Gastrocnemius medialis (tissue), 4 donors: ENCODE data around the gene GMPPA. TPM values are rescaled to one million over a fixed set of nuclear protein-coding genes. Genes with fewer than 3 reads are reported as not detected.

Experiments
- ATAC-seq, 2 donors: fragments of 150-250 bp; one replicate each; pipeline ENCODE4 v1.9.1; 2016
- DNase-seq, 2 donors: peaks; one replicate each; pipeline ENCODE4 v3.0.0-alpha.2; 2019
- H3K27ac ChIP-seq, 4 donors: fragments of 200-600 bp; sonication (generic); 1 replicate in 1 of 4; 2 replicates in 3 of 4; pipeline ENCODE4 v1.5.1; 2016 to 2018; ENCODE audit warnings: mild to moderate bottlenecking in 2 of 4, moderate library complexity in 1 of 4
- H3K27me3 ChIP-seq, 3 donors: fragments of 200-600 bp; sonication (generic) in 2 of 3; 1 replicate in 1 of 3; 2 replicates in 2 of 3; pipeline versions ENCODE4 v1.5.1 to v1.6.0; 2016 to 2019; ENCODE audit warnings: mild to moderate bottlenecking in 1 of 3, moderate library complexity in 1 of 3
- H3K36me3 ChIP-seq, 2 donors: fragments of 200-600 bp; sonication (generic) in 1 of 2; one replicate each; pipeline ENCODE4 v1.5.1; 2017 to 2018
- H3K4me1 ChIP-seq, 2 donors: fragments of 200-600 bp; sonication (generic) in 1 of 2; one replicate each; pipeline ENCODE4 v1.5.1; 2016 to 2017; ENCODE audit warnings: mild to moderate bottlenecking in 2 of 2
- H3K4me3 ChIP-seq, 4 donors: fragments of 200-600 bp; sonication (generic) in 3 of 4; 1 replicate in 1 of 4; 2 replicates in 3 of 4; pipeline ENCODE4 v1.5.1; 2016 to 2019; ENCODE audit warnings: mild to moderate bottlenecking in 2 of 4
- H3K9me3 ChIP-seq, 3 donors: fragments of 200-600 bp; sonication (generic) in 2 of 3; 1 replicate in 1 of 3; 2 replicates in 2 of 3; pipeline ENCODE4 v1.5.1; 2016 to 2019
- CTCF ChIP-seq, 5 experiments: fragments of 450-650 bp in 3 of 5; fragments of 200-600 bp in 2 of 5; sonication (generic) in 2 of 5; IDR thresholded peaks in 4 of 5; conservative IDR thresholded peaks in 1 of 5; 1 replicate in 4 of 5; 2 replicates in 1 of 5; pipeline ENCODE4 v1.5.1; 2016 to 2019; ENCODE audit warnings: antibody characterized with exemption in 5 of 5, mild to moderate bottlenecking in 3 of 5, moderate library complexity in 3 of 5
- POLR2A ChIP-seq, 2 donors: fragments of 450-650 bp; IDR thresholded peaks; one replicate each; pipeline ENCODE4 v1.6.1; 2017; ENCODE audit warnings: antibody characterized with exemption in 2 of 2, mild to moderate bottlenecking in 2 of 2, moderate library complexity in 2 of 2
- in situ Hi-C, 4 donors: fragments of 200-750 bp; cut with MboI; loops; one replicate each; pipeline versions ENCODE4 v1.15.0 to v1.8.0; 2017; ENCODE audit warnings: low sequenced_read_pairs in 4 of 4
- intact Hi-C: fragments of 100-400 bp; cut with DNase I; formaldehyde crosslinking; loops from one replicate; pipeline ENCODE4 v1.15.1; 2023; ENCODE audit warnings: low total_unique reads
- total RNA-seq, 4 donors: library from RNA; depleted of rRNA; stranded (reverse); fragments of >200 nt; gene quantifications; one replicate each; pipeline versions ENCODE4 v1.1.0 to v1.2.3, GENCODE V29; 2016

Gene GMPPA
- total RNA-seq, 4 donors from 2014 or later, result 18.0 to 25.8 (median 24.4) TPM

GRCh38 chr2:219544567-219544966, 45.9 kb downstream of the GMPPA start:
- Histone ChIP-seq H3K36me3 (peaks cover 0 to 16% of the 10 kb centered on the region in 2 donors), H3K4me3 (peak overlapping the region in 3 of 4 donors; percentile 63 to 79 (median 72)), H3K27ac (peak overlapping the region in 2 of 4 donors; percentile 90 to 96), H3K9me3 (no peaks in the 10 kb centered on the region), H3K27me3 (no peaks in the 10 kb centered on the region), H3K4me1 (peaks cover 18 to 23% of the 10 kb centered on the region in 2 donors)
- no peak for DNase-seq
- in situ Hi-C loops, result loop anchor here in 1 of 4 donors (25.0 kb wide), 1 partner anchor 257 kb away; the partner anchor contains the start of gene DNAJB2
- ATAC-seq, result no peak
- intact Hi-C loops, result loop anchor here (5.0 kb wide), 1 partner anchor 157 kb away; the partner anchor contains the start of gene DNPEP
- TF ChIP-seq CTCF (IDR thresholded peaks at IDR 0.05 in 4 of 5, conservative IDR thresholded peaks at IDR 0.05 in 1 of 5), result no peak
- TF ChIP-seq POLR2A (IDR thresholded peaks at IDR 0.05), result no peak

DNA sequence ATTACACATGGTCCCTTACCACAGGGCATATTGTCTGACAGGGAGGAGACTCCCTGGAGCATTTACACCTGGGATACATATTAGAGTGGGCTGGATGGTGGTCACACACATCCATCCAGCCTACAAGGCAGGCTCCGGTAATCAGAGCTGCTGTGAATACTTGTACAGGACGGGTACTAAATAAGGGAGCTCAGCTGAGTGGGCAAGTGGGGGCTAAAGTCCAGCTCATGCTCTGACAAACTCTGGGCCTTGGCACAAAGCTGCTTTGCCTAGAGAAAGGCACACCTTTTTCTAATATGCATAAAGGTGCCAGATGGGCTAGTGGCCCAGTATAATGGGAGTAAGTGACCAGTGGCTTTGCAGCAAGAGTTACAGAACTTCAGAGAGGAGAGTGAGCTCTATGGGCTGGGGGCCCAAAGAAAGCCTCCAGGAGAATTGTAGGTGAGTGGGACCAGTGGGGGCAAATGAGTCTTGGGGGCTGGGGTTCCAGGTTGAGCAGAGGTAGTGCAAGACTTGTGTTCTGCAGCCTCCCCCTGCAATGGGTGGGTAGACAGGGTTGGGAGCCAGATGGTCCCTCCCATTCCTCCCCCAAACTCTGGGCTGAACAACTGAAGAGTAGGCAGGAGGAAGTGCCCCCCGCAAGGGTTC, 46.7 kb downstream of the GMPPA start:
- Histone ChIP-seq H3K27ac (no peak overlapping the region), H3K4me3 (no peak overlapping the region), H3K27me3 (no peaks in the 10 kb centered on the region), H3K9me3 (no peaks in the 10 kb centered on the region), H3K36me3 (peaks cover 0 to 8% of the 10 kb centered on the region in 2 donors), H3K4me1 (peaks cover 18 to 23% of the 10 kb centered on the region in 2 donors)
- intact Hi-C loops, result no loop called here
- in situ Hi-C loops, result loop anchor here in 1 of 4 donors (25.0 kb wide), 1 partner anchor 258 kb away; the partner anchor contains the start of gene DNAJB2
- DNase-seq (no peak), ATAC-seq (no peak)
- TF ChIP-seq CTCF (IDR thresholded peaks at IDR 0.05 in 4 of 5, conservative IDR thresholded peaks at IDR 0.05 in 1 of 5), result no peak
- TF ChIP-seq POLR2A (IDR thresholded peaks at IDR 0.05), result no peak

GRCh38 chr2:219545943-219546352, 47.3 kb downstream of the GMPPA start:
- no peaks in the 10 kb centered on the region for H3K27me3 ChIP-seq
- DNase-seq, result no peak
- H3K4me1 ChIP-seq, result peaks cover 18 to 23% of the 10 kb centered on the region in 2 donors
- H3K27ac ChIP-seq, result no peak overlapping the region
- TF ChIP-seq POLR2A (IDR thresholded peaks at IDR 0.05) (no peak), CTCF (IDR thresholded peaks at IDR 0.05 in 4 of 5, conservative IDR thresholded peaks at IDR 0.05 in 1 of 5) (no peak)
- intact Hi-C loops (no loop called here), in situ Hi-C loops (loop anchor here in 1 of 4 donors (25.0 kb wide), 1 partner anchor 259 kb away; the partner anchor contains the start of gene DNAJB2)
- ATAC-seq, result no peak
- no peaks in the 10 kb centered on the region for H3K9me3 ChIP-seq
- H3K4me3 ChIP-seq, result no peak overlapping the region
- H3K36me3 ChIP-seq, result peaks cover 0 to 3% of the 10 kb centered on the region in 2 donors

DNA sequence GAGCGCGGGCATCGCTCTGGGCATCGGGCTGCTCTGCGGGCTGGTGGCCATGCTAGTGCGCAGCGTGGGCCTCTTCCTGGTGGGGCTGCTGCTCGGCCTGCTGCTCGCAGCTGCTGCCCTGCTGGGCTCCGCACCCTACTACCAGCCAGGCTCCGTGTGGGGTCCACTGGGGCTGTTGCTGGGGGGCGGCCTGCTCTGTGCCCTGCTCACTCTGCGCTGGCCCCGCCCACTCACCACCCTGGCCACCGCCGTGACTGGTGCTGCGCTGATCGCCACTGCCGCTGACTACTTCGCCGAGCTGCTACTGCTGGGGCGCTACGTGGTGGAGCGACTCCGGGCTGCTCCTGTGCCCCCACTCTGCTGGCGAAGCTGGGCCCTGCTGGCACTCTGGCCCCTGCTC, 48.9 kb downstream of the GMPPA start:
- no peaks in the 10 kb centered on the region for H3K9me3 ChIP-seq
- H3K27ac ChIP-seq, result no peak overlapping the region
- peaks cover 17 to 20% of the 10 kb centered on the region in 2 donors for H3K4me1 ChIP-seq
- DNase-seq (no peak), ATAC-seq (no peak)
- TF ChIP-seq POLR2A (IDR thresholded peaks at IDR 0.05) (no peak), CTCF (IDR thresholded peaks at IDR 0.05 in 4 of 5, conservative IDR thresholded peaks at IDR 0.05 in 1 of 5) (no peak)
- intact Hi-C loops (no loop called here), in situ Hi-C loops (loop anchor here in 1 of 4 donors (25.0 kb wide), 1 partner anchor 260 kb away; the partner anchor contains the start of gene DNAJB2)
- H3K4me3 ChIP-seq, result no peak overlapping the region
- H3K36me3 ChIP-seq, result no peaks in the 10 kb centered on the region
- H3K27me3 ChIP-seq, result no peaks in the 10 kb centered on the region
